Caco-2 (cell line): ENCODE measurements around the gene ZNF773. TPM values are rescaled to one million over a fixed set of nuclear protein-coding genes. Genes with fewer than 3 reads are reported as not detected.
"Not testable (repeated sequence)": the region's sequence is repeated elsewhere in the genome, so short reads cannot be mapped to it uniquely, and the experiment has no call there.

Experiments used
- BruUV-seq: library from RNA; stranded (reverse); fragments of 400-500 nt; replicated peaks from 2 replicates; lab custom pipeline; 2021; lab: Mats Ljungman, UMichigan
- CTCF ChIA-PET: fragments of 300-600 bp; sonication (Branson Sonifier 250); formaldehyde crosslinking; loops from one replicate; lab custom pipeline; 2022; ENCODE audit warnings: antibody characterized with exemption; lab: Charles Lee
- POLR2A ChIA-PET: fragments of 300-600 bp; sonication (Branson Sonifier 250); formaldehyde crosslinking; loops from one replicate; lab custom pipeline; 2022; ENCODE audit warnings: antibody characterized with exemption; lab: Charles Lee
- DNase-seq, 2 experiments: peaks; one replicate each; pipeline versions ENCODE4 v3.0.0 to v3.0.0-alpha.2; 2020 to 2022
- H3K27me3 ChIP-seq: replicated peaks from 2 replicates; pipeline ENCODE4 v1.6.0; 2011; ENCODE audit warnings: low read length; ENCODE audit not compliant: control insufficient read depth, insufficient read depth
- H3K36me3 ChIP-seq: 2 replicates; pipeline ENCODE4 v1.5.1; 2011; ENCODE audit warnings: low read length; ENCODE audit not compliant: control insufficient read depth, insufficient read depth
- H3K4me1 ChIP-seq: fragments of 250-450 bp; sonication (Bioruptor Pico); 2 replicates; pipeline ENCODE4 v1.5.1; 2020; ENCODE audit warnings: mild to moderate bottlenecking
- H3K4me3 ChIP-seq: 2 replicates; pipeline ENCODE4 v1.5.1; 2011; ENCODE audit warnings: low read depth, mild to moderate bottlenecking, control low read depth, low read length
- H3K9me3 ChIP-seq: fragments of 250-450 bp; sonication (Bioruptor Pico); 2 replicates; pipeline ENCODE4 v1.5.1; 2020; ENCODE audit warnings: mild to moderate bottlenecking, moderate library complexity
- H3K27ac Mint-ChIP-seq: one replicate; pipeline ENCODE4 v1.8.0; 2022; ENCODE audit warnings: mixed read lengths; ENCODE audit not compliant: unreplicated experiment
- H3K27me3 Mint-ChIP-seq: one replicate; pipeline ENCODE4 v1.8.0; 2022; ENCODE audit warnings: mixed read lengths; ENCODE audit not compliant: insufficient read depth, unreplicated experiment
- H3K36me3 Mint-ChIP-seq: one replicate; pipeline ENCODE4 v1.8.0; 2022; ENCODE audit warnings: mild to moderate bottlenecking, mixed read lengths; ENCODE audit not compliant: insufficient read depth, unreplicated experiment
- H3K4me1 Mint-ChIP-seq: one replicate; pipeline ENCODE4 v1.8.0; 2022; ENCODE audit warnings: low read depth, mixed read lengths; ENCODE audit not compliant: unreplicated experiment
- H3K4me3 Mint-ChIP-seq: one replicate; pipeline ENCODE4 v1.8.0; 2022; ENCODE audit warnings: mild to moderate bottlenecking, moderate library complexity, mixed read lengths; ENCODE audit not compliant: unreplicated experiment
- H3K9me3 Mint-ChIP-seq: one replicate; pipeline ENCODE4 v1.8.0; 2022; ENCODE audit warnings: mixed read lengths; ENCODE audit not compliant: unreplicated experiment
- intact Hi-C: fragments of 100-400 bp; cut with micrococcal nuclease; formaldehyde crosslinking; loops from one replicate; pipeline ENCODE4 v1.10.0; 2022; ENCODE audit not compliant: unreplicated experiment
- total RNA-seq: library from RNA; stranded (reverse); gene quantifications from 2 replicates; pipeline ENCODE4 v1.2.3, GENCODE V29; 2022
- TF ChIP-seq, protein P1 (sequence below), 2 experiments: fragments of 200-600 bp in 1 of 2; IDR thresholded peaks; 1 replicate in 1 of 2; 2 replicates in 1 of 2; pipeline versions ENCODE4 v1.5.1 to v1.8.0; 2011 to 2022; ENCODE audit warnings: antibody characterized with exemption in 1 of 2, control low read depth in 1 of 2, inconsistent platforms in 1 of 2, low read depth in 1 of 2, low read length in 1 of 2, mild to moderate bottlenecking in 1 of 2, moderate library complexity in 1 of 2; ENCODE audit not compliant: insufficient read depth in 1 of 2, severe bottlenecking in 1 of 2, unreplicated experiment in 1 of 2

Gene ZNF773
- total RNA-seq, 1 experiment from 2014 or later = 7.7 TPM

- Mint-ChIP-seq H3K36me3 (peaks cover 43% of the 10 kb centered on the region), H3K27me3 (no peaks in the 10 kb centered on the region), H3K27ac (no peak overlapping the region), H3K9me3 (peaks cover 52% of the 10 kb centered on the region), H3K4me1 (no peaks in the 10 kb centered on the region), H3K4me3 (no peak overlapping the region)
- no peaks in the 10 kb centered on the region for H3K4me1 ChIP-seq
- H3K4me3 ChIP-seq = no peak overlapping the region
- no peak for DNase-seq
- peaks cover 19% of the 10 kb centered on the region for H3K9me3 ChIP-seq
- intact Hi-C loops = no loop called here
- TF ChIP-seq, protein P1, sequence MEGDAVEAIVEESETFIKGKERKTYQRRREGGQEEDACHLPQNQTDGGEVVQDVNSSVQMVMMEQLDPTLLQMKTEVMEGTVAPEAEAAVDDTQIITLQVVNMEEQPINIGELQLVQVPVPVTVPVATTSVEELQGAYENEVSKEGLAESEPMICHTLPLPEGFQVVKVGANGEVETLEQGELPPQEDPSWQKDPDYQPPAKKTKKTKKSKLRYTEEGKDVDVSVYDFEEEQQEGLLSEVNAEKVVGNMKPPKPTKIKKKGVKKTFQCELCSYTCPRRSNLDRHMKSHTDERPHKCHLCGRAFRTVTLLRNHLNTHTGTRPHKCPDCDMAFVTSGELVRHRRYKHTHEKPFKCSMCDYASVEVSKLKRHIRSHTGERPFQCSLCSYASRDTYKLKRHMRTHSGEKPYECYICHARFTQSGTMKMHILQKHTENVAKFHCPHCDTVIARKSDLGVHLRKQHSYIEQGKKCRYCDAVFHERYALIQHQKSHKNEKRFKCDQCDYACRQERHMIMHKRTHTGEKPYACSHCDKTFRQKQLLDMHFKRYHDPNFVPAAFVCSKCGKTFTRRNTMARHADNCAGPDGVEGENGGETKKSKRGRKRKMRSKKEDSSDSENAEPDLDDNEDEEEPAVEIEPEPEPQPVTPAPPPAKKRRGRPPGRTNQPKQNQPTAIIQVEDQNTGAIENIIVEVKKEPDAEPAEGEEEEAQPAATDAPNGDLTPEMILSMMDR (IDR thresholded peaks at IDR 0.05; ENCODE audit: insufficient read depth in 1 of 2, low read depth in 1 of 2, low read length in 1 of 2, severe bottlenecking in 1 of 2, unreplicated experiment in 1 of 2) = no peak
- no TSS peak for BruUV-seq
- ChIA-PET CTCF (no interaction called here), POLR2A (no interaction called here)
- H3K36me3 ChIP-seq = peaks cover 4% of the 10 kb centered on the region
- no peaks in the 10 kb centered on the region for H3K27me3 ChIP-seq
These were observed 11.7 kb downstream of the ZNF773 start for GRCh38 chr19:57511484-57511883.

DNA sequence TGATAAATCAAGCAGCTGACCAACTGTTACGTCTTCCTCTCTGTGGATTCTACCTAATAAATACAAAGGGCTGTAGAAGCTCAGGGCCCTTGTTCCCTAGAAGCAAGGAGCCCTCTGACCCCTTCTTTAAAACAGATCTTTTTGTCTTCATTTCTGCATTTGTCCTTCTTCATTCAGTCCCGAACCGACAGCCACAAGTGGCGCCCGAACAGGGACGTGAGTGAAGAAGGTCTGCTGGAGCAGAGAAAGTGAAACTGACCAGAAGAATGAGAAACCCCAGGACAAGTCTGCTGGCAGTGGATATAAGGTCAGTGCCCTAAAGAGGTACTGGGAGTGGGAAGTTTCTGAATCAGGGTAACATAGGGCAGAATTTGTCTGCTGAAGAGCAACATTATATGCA is 13.1 kb downstream of the ZNF773 start:
- Histone ChIP-seq H3K36me3 (no peaks in the 10 kb centered on the region), H3K4me3 (no peak overlapping the region), H3K9me3 (peaks cover 19% of the 10 kb centered on the region), H3K27me3 (no peaks in the 10 kb centered on the region), H3K4me1 (no peaks in the 10 kb centered on the region)
- CTCF ChIA-PET = no interaction called here
- BruUV-seq = no TSS peak
- Mint-ChIP-seq H3K27ac (no peak overlapping the region), H3K27me3 (no peaks in the 10 kb centered on the region), H3K4me1 (no peaks in the 10 kb centered on the region), H3K36me3 (peaks cover 30% of the 10 kb centered on the region), H3K9me3 (peaks cover 52% of the 10 kb centered on the region), H3K4me3 (no peak overlapping the region)
- POLR2A ChIA-PET = no interaction called here
- intact Hi-C loops = no loop called here
- TF ChIP-seq, protein P1 (IDR thresholded peaks at IDR 0.05; ENCODE audit: insufficient read depth in 1 of 2, low read depth in 1 of 2, low read length in 1 of 2, severe bottlenecking in 1 of 2, unreplicated experiment in 1 of 2) = no peak
- peak in 1 of 2 experiments; percentile 58 for DNase-seq

DNA sequence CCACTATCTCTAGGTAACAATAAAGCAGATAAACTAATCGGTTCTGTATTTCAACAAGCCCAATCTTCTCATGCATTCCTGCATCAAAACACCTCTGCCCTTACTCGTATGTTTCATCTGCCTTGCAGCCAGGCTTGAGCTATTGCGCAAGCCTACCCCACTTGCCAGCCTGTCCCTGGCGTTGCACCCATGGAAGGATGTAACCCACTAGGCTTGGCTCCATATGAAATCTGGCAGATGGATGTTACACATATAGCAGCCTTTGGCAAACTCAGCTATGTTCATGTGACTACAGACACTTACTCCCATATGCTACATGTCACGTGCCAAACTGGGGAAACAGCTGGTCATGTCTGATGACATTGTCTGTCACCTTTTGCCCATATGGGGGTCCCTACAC is 15.5 kb downstream of the ZNF773 start:
- Mint-ChIP-seq H3K4me1 (no peaks in the 10 kb centered on the region), H3K9me3 (peaks cover 47% of the 10 kb centered on the region), H3K36me3 (peaks cover 16% of the 10 kb centered on the region), H3K27me3 (no peaks in the 10 kb centered on the region), H3K4me3 (no peak overlapping the region), H3K27ac (no peak overlapping the region)
- peaks cover 15% of the 10 kb centered on the region for H3K9me3 ChIP-seq
- POLR2A ChIA-PET = no interaction called here
- no peak overlapping the region for H3K4me3 ChIP-seq
- DNase-seq = no peak
- no TSS peak for BruUV-seq
- H3K4me1 ChIP-seq = no peaks in the 10 kb centered on the region
- H3K36me3 ChIP-seq = no peaks in the 10 kb centered on the region
- TF ChIP-seq, protein P1 (IDR thresholded peaks at IDR 0.05; ENCODE audit: insufficient read depth in 1 of 2, low read depth in 1 of 2, low read length in 1 of 2, severe bottlenecking in 1 of 2, unreplicated experiment in 1 of 2) = no peak
- CTCF ChIA-PET = no interaction called here
- intact Hi-C loops = no loop called here
- no peaks in the 10 kb centered on the region for H3K27me3 ChIP-seq

GRCh38 chr19:57518021-57518420 is 18.3 kb downstream of the ZNF773 start:
- H3K27me3 Mint-ChIP-seq, H3K4me1 ChIP-seq, POLR2A ChIA-PET, H3K4me1 Mint-ChIP-seq, H3K27me3 ChIP-seq, intact Hi-C loops, H3K9me3 ChIP-seq, H3K4me3 Mint-ChIP-seq, BruUV-seq, H3K27ac Mint-ChIP-seq, H3K4me3 ChIP-seq, CTCF ChIA-PET, DNase-seq, H3K36me3 ChIP-seq: not testable (repeated sequence)
- Mint-ChIP-seq H3K36me3 (peaks cover 10% of the 10 kb centered on the region), H3K9me3 (peaks cover 39% of the 10 kb centered on the region)
